A549 treated with dexamethasone at 1 μM for 4 hours (cell line): Measurements from ENCODE around the gene P4HA1. TPM values are rescaled to one million over a fixed set of nuclear protein-coding genes. Genes with fewer than 3 reads are reported as not detected.

Source experiments
- total RNA-seq: library from RNA; stranded (reverse); fragments of 200-300 nt; extraction: Qiagen RNA extraction; gene quantifications from 5 replicates; pipeline ENCODE4 v1.2.3, GENCODE V29; 2022

P4HA1 gene
- total RNA-seq = 19.5 to 24.6 TPM (median 23.7 TPM) in 5 replicates

GRCh38 chr10:73096449-73097304, at the start of gene P4HA1:
Gene P4HA1 (minus strand): TSS chr10:73096866. CDS start chr10:73074883, 21,983 bp downstream.

GRCh38 chr10:73110345-73110849, 13.7 kb upstream of the P4HA1 start, which contains the start of gene NUDT13:
Gene NUDT13 (plus strand): TSS chr10:73110455. CDS start chr10:73114366, 3,911 bp downstream.

Other genes with a start within 250 kb of the P4HA1 start
- 0.04 TPM in 1 of 5 replicates, not detected in the others for gene OIT3, start 203.1 kb downstream of the P4HA1 start, total RNA-seq
- gene PLA2G12B, start 142.1 kb downstream of the P4HA1 start, total RNA-seq = not detected in 5 replicates
- gene NUDT13, start 13.6 kb upstream of the P4HA1 start, total RNA-seq = 2.4 to 3.7 TPM (median 2.7 TPM) in 5 replicates
- gene ECD, start 71.1 kb upstream of the P4HA1 start, total RNA-seq = 25.2 to 30.7 TPM (median 28.7 TPM) in 5 replicates
- gene FAM149B1, start 71.3 kb upstream of the P4HA1 start, total RNA-seq = 7.0 to 8.6 TPM (median 7.3 TPM) in 5 replicates
- 45.4 to 50.9 TPM (median 46.3 TPM) in 5 replicates for gene DNAJC9, start 150.4 kb upstream of the P4HA1 start, total RNA-seq
- gene MRPS16, start 155.8 kb upstream of the P4HA1 start, total RNA-seq = 131 to 163 TPM (median 160 TPM) in 5 replicates